Naive B cell (primary cell): ENCODE results near the gene NALCN. TPM values are rescaled to one million over a fixed set of nuclear protein-coding genes. Genes with fewer than 3 reads are reported as not detected.

Experiments used
- ATAC-seq, 2 donors: fragments of 150-1000 bp; cut with Tn5 transposase; 2 replicates each; pipeline ENCODE4 v1.10.0; 2021; ENCODE audit warnings: low read depth in 2 of 2, mild to moderate bottlenecking in 2 of 2, moderate library complexity in 2 of 2
- DNase-seq: peaks from one replicate; pipeline ENCODE4 v3.0.0; 2022
- H3K27ac Mint-ChIP-seq, 6 donors: one replicate each; pipeline ENCODE4 v1.8.0; 2020 to 2022; ENCODE audit warnings: mild to moderate bottlenecking in 6 of 6, mixed read lengths in 6 of 6, moderate library complexity in 5 of 6, inconsistent platforms in 2 of 6
- H3K27me3 Mint-ChIP-seq, 3 donors: one replicate each; pipeline ENCODE4 v1.8.0; 2021 to 2022; ENCODE audit warnings: mixed read lengths in 3 of 3, mild to moderate bottlenecking in 1 of 3
- H3K36me3 Mint-ChIP-seq, 2 donors: one replicate each; pipeline ENCODE4 v1.8.0; 2020 to 2022; ENCODE audit warnings: mixed read lengths in 2 of 2, inconsistent platforms in 1 of 2, mild to moderate bottlenecking in 1 of 2
- H3K4me1 Mint-ChIP-seq, 3 donors: one replicate each; pipeline ENCODE4 v1.8.0; 2020 to 2022; ENCODE audit warnings: mixed read lengths in 3 of 3, inconsistent platforms in 1 of 3, mild to moderate bottlenecking in 1 of 3, moderate library complexity in 1 of 3
- H3K4me3 Mint-ChIP-seq, 8 donors: one replicate each; pipeline ENCODE4 v1.8.0; 2020 to 2022; ENCODE audit warnings: mild to moderate bottlenecking in 8 of 8, mixed read lengths in 8 of 8, moderate library complexity in 8 of 8, inconsistent platforms in 2 of 8
- H3K9me3 Mint-ChIP-seq, 7 donors: one replicate each; pipeline ENCODE4 v1.8.0; 2020 to 2022; ENCODE audit warnings: mixed read lengths in 7 of 7, mild to moderate bottlenecking in 5 of 7, inconsistent platforms in 2 of 7, moderate library complexity in 1 of 7
- polyA plus RNA-seq, 6 donors: library from polyadenylated mRNA; unstranded; fragments of 300-500 nt; fragmentation: Illumina TruSeq; gene quantifications; one replicate each; pipeline ENCODE4 v1.2.3, GENCODE V29; 2021; ENCODE audit warnings: low read depth in 6 of 6

The NALCN gene
- polyA plus RNA-seq, 6 donors from 2014 or later: not detected

DNA sequence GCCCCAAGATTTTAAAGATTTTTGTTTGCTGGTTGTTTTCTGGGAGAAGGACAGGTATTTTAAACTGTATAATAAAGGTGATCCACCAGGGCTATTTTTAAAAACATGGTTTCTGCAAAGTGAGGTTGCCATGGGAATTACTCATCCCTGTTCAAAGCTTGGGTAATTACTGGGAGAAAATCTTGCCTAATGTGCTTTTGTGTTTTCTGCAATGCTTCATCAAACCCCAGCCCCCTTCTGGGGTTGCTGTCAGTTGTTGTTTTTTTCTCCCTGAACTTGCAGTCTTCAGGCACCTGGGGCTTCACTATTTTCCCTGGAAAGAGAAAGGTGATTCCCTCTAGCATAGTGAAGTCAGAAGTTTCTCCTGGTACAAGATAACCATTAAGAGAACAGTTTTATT is 277.2 kb downstream of the NALCN start:
- H3K4me1 Mint-ChIP-seq: no peaks in the 10 kb centered on the region
- DNase-seq (no peak), ATAC-seq (no peak)
- H3K4me3 Mint-ChIP-seq: no peak overlapping the region
- H3K27me3 Mint-ChIP-seq: peaks cover 14 to 21% (median 20%) of the 10 kb centered on the region in 3 donors
- H3K36me3 Mint-ChIP-seq: no peaks in the 10 kb centered on the region
- no peak overlapping the region for H3K27ac Mint-ChIP-seq
- peaks cover 0 to 5% (median 1%) of the 10 kb centered on the region in 7 donors for H3K9me3 Mint-ChIP-seq

DNA sequence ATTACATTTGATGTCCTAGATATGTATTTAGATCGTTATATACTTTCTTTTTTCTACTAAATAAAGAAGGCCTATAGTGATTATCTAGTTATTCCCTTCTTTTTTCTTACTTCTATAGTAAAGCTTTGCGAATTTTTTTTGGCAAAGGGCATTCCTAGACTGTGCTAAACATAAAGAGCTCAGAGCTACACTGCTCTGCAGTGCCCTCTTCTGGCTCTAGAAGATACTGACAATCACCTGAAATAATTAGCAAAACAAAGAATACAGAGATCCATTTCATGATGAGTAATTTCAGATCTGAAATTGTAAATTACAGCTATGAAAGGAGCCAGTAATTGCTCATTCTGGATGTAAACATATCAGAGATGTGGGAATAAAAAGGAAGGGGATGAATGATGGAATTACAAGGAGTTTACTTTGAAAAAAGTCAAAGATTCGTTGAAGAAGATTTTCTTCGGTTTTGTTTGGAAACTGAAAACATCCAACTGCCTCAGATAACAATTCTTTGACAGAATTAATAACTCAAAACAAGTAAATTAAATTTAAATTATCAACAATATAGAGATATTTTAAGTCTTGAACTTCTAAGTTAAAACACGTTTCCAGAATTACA is 288.5 kb downstream of the NALCN start:
- ATAC-seq (no peak), DNase-seq (no peak)
- no peaks in the 10 kb centered on the region for H3K4me1 Mint-ChIP-seq

DNA sequence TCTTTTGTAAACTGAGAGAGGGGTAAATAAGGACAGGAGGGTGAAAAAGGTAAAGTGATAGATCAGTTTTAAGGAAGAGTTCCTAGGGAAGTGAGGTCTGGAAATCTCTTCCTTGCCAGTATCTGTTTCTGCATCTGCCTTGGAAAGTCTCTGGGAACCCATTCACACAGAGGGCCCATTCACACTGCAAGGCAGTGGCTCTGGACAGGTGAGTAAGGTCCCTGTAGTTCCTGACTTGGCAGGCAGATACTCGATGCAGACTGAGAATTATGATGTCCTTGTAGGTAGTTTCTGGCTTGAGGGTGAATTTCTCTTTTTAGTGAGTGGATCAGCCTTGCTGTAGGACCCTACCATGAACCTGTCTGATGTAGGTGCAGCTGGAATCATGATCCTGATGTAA is 293.3 kb downstream of the NALCN start:
- no peak for DNase-seq
- H3K4me3 Mint-ChIP-seq: no peak overlapping the region
- H3K4me1 Mint-ChIP-seq: no peaks in the 10 kb centered on the region
- peaks cover 0 to 12% (median 7%) of the 10 kb centered on the region in 3 donors for H3K27me3 Mint-ChIP-seq
- no peak overlapping the region for H3K27ac Mint-ChIP-seq
- no peak for ATAC-seq
- H3K9me3 Mint-ChIP-seq: no peaks in the 10 kb centered on the region
- H3K36me3 Mint-ChIP-seq: no peaks in the 10 kb centered on the region

More for the DNA sequence above, 288.5 kb downstream of the NALCN start:
- H3K36me3 Mint-ChIP-seq: no peaks in the 10 kb centered on the region
- H3K27ac Mint-ChIP-seq: no peak overlapping the region
- peaks cover 6 to 14% (median 11%) of the 10 kb centered on the region in 3 donors for H3K27me3 Mint-ChIP-seq
- H3K4me3 Mint-ChIP-seq: no peak overlapping the region
- H3K9me3 Mint-ChIP-seq: peaks cover 0 to 4% (median 0%) of the 10 kb centered on the region in 7 donors

DNA sequence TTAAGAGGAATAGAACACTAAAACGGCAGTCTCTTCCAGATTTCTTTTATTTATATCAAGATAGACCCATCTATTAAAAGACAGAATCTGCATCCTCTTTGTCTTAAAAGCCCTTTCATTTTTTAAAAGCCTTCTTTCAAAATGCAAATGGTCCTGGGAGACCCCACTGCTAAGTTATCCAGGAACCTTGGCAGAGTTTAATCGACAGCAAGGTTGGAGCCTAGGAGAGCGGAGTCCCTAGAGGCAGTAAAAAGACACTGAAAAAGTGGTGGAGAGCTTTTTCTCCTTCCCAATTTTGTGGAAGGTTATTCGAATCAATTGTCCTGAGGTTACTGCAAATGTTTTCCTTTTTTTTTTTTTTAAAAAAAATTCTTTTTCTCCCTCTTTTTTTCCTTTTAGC is 294.7 kb downstream of the NALCN start:
- H3K4me1 Mint-ChIP-seq: no peaks in the 10 kb centered on the region
- H3K4me3 Mint-ChIP-seq: no peak overlapping the region
- DNase-seq (no peak), ATAC-seq (no peak)
- peaks cover 5 to 21% (median 16%) of the 10 kb centered on the region in 3 donors for H3K27me3 Mint-ChIP-seq
- no peak overlapping the region for H3K27ac Mint-ChIP-seq
- no peaks in the 10 kb centered on the region for H3K9me3 Mint-ChIP-seq
- H3K36me3 Mint-ChIP-seq: no peaks in the 10 kb centered on the region

DNA sequence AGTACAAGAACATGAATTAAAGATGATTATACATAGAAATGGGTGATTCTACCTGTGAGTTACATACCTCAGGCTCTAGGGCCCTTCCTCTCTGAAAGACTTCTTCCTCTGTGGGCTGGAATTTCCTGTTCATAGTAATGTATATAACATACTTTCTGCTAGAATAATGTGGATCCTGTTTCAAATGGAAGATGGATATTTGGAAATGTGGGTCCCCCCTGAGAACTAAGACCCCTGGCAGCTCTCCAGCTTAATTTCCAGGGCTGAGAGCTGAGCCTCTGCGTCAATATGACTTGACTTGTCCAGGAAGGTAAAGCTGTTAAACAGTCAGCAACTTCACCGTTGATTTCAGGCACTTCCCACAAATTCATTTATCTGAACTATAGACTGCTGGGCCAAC is 296.3 kb downstream of the NALCN start:
- Mint-ChIP-seq H3K4me3 (no peak overlapping the region), H3K4me1 (no peaks in the 10 kb centered on the region), H3K9me3 (no peaks in the 10 kb centered on the region), H3K36me3 (no peaks in the 10 kb centered on the region), H3K27me3 (peaks cover 8 to 22% (median 14%) of the 10 kb centered on the region in 3 donors), H3K27ac (no peak overlapping the region)
- no peak for DNase-seq
- no peak for ATAC-seq

DNA sequence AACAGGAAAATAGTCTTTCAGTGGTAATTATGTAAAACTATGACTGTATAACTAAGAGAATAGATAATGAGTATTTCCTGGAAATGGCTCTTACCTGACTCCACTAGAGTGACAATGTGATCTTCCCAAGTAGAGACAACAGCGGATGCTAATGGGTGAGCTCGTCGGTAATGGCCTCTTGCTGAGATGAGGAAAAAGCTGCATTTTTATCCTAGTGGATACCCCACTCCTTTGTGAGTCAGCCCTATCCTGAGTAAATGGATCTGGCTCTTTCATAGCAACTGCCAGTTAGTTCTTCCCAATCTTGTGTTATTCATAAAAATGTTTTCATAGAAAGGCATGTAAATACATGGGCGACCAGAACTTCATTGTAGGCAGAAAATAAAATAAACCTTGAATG is 299.5 kb downstream of the NALCN start:
- H3K4me1 Mint-ChIP-seq: no peaks in the 10 kb centered on the region
- no peak overlapping the region for H3K27ac Mint-ChIP-seq
- no peak for ATAC-seq
- no peak for DNase-seq
- H3K4me3 Mint-ChIP-seq: no peak overlapping the region
- H3K36me3 Mint-ChIP-seq: no peaks in the 10 kb centered on the region
- no peaks in the 10 kb centered on the region for H3K9me3 Mint-ChIP-seq
- peaks cover 8 to 22% (median 14%) of the 10 kb centered on the region in 3 donors for H3K27me3 Mint-ChIP-seq

DNA sequence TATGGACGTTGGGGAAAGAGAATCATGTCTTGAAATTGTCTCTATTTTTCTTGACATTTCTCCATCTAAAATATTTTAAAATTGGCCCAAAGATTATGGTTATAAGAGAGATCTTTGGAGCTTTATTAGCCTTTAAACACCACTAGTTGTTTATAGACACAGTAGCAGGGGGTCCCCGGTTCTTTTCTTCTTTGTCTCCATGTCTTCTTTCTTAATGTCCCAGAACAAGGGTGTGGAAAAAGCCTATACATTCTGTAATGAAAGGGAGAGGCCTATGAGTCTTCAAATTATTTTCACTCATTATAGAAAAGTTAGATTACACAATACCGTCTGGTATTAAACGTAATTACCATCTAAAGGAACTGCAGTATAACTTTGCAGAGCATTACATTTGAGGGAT is 300.0 kb downstream of the NALCN start:
- Mint-ChIP-seq H3K4me3 (no peak overlapping the region), H3K36me3 (no peaks in the 10 kb centered on the region), H3K27ac (no peak overlapping the region), H3K4me1 (no peaks in the 10 kb centered on the region), H3K27me3 (peaks cover 8 to 22% (median 18%) of the 10 kb centered on the region in 3 donors), H3K9me3 (no peaks in the 10 kb centered on the region)
- ATAC-seq: no peak
- no peak for DNase-seq

DNA sequence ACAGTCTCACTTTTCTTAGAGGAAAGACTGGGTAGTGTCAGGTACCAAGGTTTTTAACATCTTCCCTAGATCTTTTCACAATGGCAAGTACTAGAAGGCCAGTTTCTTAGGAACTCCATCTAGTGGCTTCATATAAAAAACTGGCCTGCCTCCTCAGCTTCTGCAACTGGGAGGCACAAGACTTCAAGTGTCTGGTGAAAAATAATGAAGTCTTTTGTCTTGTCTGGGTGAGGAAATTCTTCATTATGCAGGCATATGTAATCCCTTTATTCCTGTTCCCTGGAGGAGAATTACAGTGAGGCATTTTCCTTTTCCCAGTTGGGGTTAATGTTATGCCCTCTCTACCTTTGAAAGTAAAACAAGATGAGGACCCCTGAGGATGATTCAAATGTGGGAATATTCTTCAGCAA is 300.5 kb downstream of the NALCN start:
- ATAC-seq (no peak), DNase-seq (no peak)
- peaks cover 8 to 21% (median 16%) of the 10 kb centered on the region in 3 donors for H3K27me3 Mint-ChIP-seq
- no peaks in the 10 kb centered on the region for H3K36me3 Mint-ChIP-seq
- no peaks in the 10 kb centered on the region for H3K9me3 Mint-ChIP-seq
- no peak overlapping the region for H3K4me3 Mint-ChIP-seq
- no peaks in the 10 kb centered on the region for H3K4me1 Mint-ChIP-seq
- H3K27ac Mint-ChIP-seq: no peak overlapping the region

DNA sequence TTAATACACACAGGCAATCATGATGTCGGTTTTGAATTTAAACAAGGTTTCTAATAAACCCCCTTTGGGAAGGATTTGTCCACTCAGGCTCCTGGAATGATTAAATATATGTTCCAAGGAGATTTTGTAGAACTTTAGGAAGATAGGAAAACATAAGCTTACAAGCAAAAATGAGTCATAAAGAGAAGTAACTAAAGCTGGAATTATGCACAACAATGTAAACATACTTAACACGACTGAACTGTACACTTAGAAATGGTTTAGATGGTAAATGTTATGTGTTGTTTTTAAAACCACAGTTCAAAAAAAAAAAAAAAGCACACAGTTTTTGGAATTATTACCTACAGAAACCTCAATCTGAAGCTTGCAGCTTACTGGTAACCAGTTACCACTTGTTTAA is 304.4 kb downstream of the NALCN start:
- Mint-ChIP-seq H3K27ac (no peak overlapping the region), H3K36me3 (no peaks in the 10 kb centered on the region), H3K27me3 (peaks cover 3 to 19% (median 6%) of the 10 kb centered on the region in 3 donors), H3K9me3 (peaks cover 0 to 6% (median under 1%) of the 10 kb centered on the region in 7 donors), H3K4me1 (no peaks in the 10 kb centered on the region), H3K4me3 (no peak overlapping the region)
- no peak for DNase-seq
- ATAC-seq: no peak

DNA sequence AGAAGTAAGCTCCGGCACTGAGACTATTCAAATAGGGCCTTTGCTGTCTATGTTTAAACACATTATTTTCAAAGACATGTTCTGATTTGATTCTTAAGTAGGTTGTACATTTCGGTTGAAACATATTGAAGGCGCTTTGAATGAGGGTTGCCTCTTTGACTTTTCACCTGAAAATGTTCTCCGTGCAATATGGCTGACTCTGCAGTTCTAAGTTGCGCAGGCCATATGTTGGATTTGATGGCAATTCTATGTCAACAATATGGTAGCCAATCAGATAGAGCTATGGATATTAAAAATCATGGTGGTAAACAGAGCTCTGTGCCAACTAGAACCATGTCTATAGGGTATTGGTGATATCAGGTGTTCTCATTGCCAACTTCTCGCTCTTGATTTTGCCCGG is 307.3 kb downstream of the NALCN start:
- Mint-ChIP-seq H3K9me3 (peaks cover 4 to 15% (median 8%) of the 10 kb centered on the region in 7 donors), H3K27ac (no peak overlapping the region), H3K27me3 (peaks cover 0 to 16% (median 0%) of the 10 kb centered on the region in 3 donors), H3K36me3 (no peaks in the 10 kb centered on the region), H3K4me1 (no peaks in the 10 kb centered on the region), H3K4me3 (no peak overlapping the region)
- no peak for ATAC-seq
- DNase-seq: no peak

DNA sequence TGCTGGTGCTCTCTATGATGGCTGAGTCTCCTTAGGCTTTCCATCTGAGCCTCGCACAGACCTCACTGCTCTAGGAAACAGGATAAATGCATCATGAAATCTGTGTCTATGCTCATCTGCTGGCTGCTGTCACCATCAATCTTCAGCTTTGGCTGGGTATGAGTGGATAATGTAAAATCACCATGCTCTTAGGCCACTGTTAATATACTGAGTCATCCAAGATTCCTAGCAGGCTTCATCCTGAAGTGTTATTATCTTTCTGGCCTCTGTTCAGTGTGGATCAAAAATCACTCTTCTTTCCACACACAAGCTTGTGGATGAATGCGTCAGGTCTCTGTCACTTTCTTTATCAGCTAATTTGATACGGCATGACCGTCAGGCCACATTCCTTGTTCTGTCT is 317.4 kb downstream of the NALCN start:
- Mint-ChIP-seq H3K9me3 (peaks cover 0 to 3% (median 0%) of the 10 kb centered on the region in 7 donors), H3K4me3 (no peak overlapping the region), H3K36me3 (no peaks in the 10 kb centered on the region), H3K27me3 (peaks cover 0 to 15% (median 7%) of the 10 kb centered on the region in 3 donors), H3K4me1 (no peaks in the 10 kb centered on the region), H3K27ac (no peak overlapping the region)
- no peak for DNase-seq
- ATAC-seq: no peak

DNA sequence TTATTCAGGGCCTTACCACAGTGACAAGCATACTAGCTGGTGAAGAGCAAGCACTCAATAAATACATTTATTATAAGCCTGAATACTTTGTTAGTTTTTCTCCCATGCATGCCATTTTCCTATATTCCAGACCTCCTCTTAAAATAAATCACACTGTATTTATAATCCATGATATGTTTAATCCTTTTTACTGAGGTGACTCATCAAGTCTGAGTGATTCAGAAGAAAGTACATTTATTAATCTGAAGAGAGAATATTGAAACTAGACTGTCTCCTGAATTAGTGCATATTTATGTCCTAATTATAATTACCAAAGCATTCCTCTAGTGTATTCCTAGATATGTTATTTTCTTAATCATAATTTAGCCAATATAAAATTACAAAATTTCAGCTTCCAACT is 323.3 kb downstream of the NALCN start:
- Mint-ChIP-seq H3K4me1 (no peaks in the 10 kb centered on the region), H3K4me3 (no peak overlapping the region), H3K9me3 (peaks cover 0 to 4% (median 0%) of the 10 kb centered on the region in 7 donors), H3K27me3 (peaks cover 0 to 17% (median 0%) of the 10 kb centered on the region in 3 donors), H3K36me3 (no peaks in the 10 kb centered on the region), H3K27ac (no peak overlapping the region)
- DNase-seq (no peak), ATAC-seq (no peak)

DNA sequence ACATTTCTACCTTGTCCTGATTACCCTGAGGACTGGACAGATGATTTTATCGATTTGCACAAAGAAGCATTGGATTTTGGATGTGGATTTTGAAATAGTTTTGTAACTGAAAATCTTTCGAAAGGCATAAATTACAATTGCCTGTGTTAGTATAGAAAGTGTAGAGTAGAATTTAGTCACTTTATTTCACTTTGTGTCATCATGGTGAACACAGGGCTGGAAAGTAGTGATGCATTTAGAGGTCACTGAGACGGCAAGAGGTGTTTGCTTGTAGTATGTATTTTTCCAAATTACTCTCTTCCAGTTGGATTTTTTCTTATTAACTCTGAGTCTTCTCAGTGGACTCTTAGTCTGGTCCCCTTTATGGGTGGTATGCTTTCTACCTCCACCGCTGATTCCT is 326.0 kb downstream of the NALCN start:
- ATAC-seq: no peak
- no peak overlapping the region for H3K27ac Mint-ChIP-seq
- H3K27me3 Mint-ChIP-seq: peaks cover 0 to 16% (median 0%) of the 10 kb centered on the region in 3 donors
- no peaks in the 10 kb centered on the region for H3K36me3 Mint-ChIP-seq
- peaks cover 0 to 4% (median 0%) of the 10 kb centered on the region in 7 donors for H3K9me3 Mint-ChIP-seq
- DNase-seq: no peak
- no peak overlapping the region for H3K4me3 Mint-ChIP-seq
- no peaks in the 10 kb centered on the region for H3K4me1 Mint-ChIP-seq

DNA sequence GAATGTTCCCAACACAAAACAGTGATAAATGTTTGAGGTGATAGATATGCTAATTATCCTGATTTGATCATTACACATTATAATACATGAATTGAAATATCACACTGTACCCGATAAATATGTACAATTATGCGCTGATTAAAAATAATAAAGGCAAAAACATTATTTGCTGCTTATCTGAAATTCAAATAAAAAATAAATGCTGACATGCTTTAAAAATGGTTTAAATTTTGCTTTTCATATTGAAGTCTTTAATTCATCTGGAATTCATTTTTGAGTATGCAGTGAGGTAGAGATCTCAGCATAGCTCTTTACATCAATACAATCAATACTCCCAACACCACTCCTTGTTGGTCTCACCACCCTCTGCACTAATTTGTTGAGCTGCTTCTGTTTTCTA is 330.8 kb downstream of the NALCN start:
- Mint-ChIP-seq H3K4me1 (no peaks in the 10 kb centered on the region), H3K27me3 (peaks cover 0 to 11% (median 0%) of the 10 kb centered on the region in 3 donors), H3K4me3 (no peak overlapping the region), H3K27ac (no peak overlapping the region), H3K9me3 (peaks cover 0 to 2% (median 0%) of the 10 kb centered on the region in 7 donors), H3K36me3 (no peaks in the 10 kb centered on the region)
- DNase-seq (no peak), ATAC-seq (no peak)
